GM23338 (cell line): ENCODE measurements around the gene ZFPL1.

Source experiments
- EZH2 ChIP-seq: fragments of 200-600 bp; sonication (generic); IDR thresholded peaks from one replicate; pipeline ENCODE4 v1.8.0; 2017; ENCODE audit warnings: antibody characterized with exemption, mild to moderate bottlenecking, low read depth; ENCODE audit not compliant: unreplicated experiment
- EZH2phosphoT487 ChIP-seq: fragments of 200-600 bp; sonication (generic); IDR thresholded peaks from one replicate; pipeline ENCODE4 v1.8.1; 2018; ENCODE audit warnings: antibody characterized with exemption; ENCODE audit not compliant: unreplicated experiment
- JUNB ChIP-seq: IDR thresholded peaks from one replicate; pipeline ENCODE4 v1.6.1; 2016; ENCODE audit warnings: antibody characterized with exemption; ENCODE audit not compliant: unreplicated experiment
- NANOG ChIP-seq: IDR thresholded peaks from 2 replicates; pipeline ENCODE4 v1.6.1; 2016; ENCODE audit warnings: antibody characterized with exemption, borderline replicate concordance
- POLR2AphosphoS5 ChIP-seq: IDR thresholded peaks from 2 replicates; pipeline ENCODE4 v1.6.1; 2016; ENCODE audit warnings: antibody characterized with exemption, low read depth
- STAT1 ChIP-seq: IDR thresholded peaks from one replicate; pipeline ENCODE4 v1.6.1; 2016; ENCODE audit warnings: antibody characterized with exemption; ENCODE audit not compliant: unreplicated experiment
- TF ChIP-seq, protein P1 (sequence below), 2 experiments: fragments of 200-600 bp in 1 of 2; sonication (generic) in 1 of 2; conservative IDR thresholded peaks; 2 replicates each; pipeline versions ENCODE4 v1.5.1 to v1.6.1; 2016 to 2017; ENCODE audit warnings: antibody characterized with exemption in 2 of 2, low read depth in 2 of 2, mild to moderate bottlenecking in 2 of 2, moderate library complexity in 1 of 2

GRCh38 chr11:65043881-65044501, 40.0 kb upstream of the ZFPL1 start:
- TF ChIP-seq POLR2AphosphoS5 (no peak), STAT1 (no peak), JUNB (no peak), NANOG (no peak), EZH2phosphoT487 (no peak), EZH2 (no peak)
- TF ChIP-seq, protein P1, sequence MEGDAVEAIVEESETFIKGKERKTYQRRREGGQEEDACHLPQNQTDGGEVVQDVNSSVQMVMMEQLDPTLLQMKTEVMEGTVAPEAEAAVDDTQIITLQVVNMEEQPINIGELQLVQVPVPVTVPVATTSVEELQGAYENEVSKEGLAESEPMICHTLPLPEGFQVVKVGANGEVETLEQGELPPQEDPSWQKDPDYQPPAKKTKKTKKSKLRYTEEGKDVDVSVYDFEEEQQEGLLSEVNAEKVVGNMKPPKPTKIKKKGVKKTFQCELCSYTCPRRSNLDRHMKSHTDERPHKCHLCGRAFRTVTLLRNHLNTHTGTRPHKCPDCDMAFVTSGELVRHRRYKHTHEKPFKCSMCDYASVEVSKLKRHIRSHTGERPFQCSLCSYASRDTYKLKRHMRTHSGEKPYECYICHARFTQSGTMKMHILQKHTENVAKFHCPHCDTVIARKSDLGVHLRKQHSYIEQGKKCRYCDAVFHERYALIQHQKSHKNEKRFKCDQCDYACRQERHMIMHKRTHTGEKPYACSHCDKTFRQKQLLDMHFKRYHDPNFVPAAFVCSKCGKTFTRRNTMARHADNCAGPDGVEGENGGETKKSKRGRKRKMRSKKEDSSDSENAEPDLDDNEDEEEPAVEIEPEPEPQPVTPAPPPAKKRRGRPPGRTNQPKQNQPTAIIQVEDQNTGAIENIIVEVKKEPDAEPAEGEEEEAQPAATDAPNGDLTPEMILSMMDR (conservative IDR thresholded peaks at IDR 0.05; ENCODE audit: low read depth in 2 of 2) = no peak
